Stimulated activated CD4-positive, alpha-beta T cell treated with anti-CD3 and anti-CD28 coated beads, Interleukin-12 subunit alpha, Interleukin-12 subunit beta, amount 100 ng/mL, for 24 hours (primary cell): ENCODE results near the gene PRSS21.
A peak's percentile ranks its signal among the peaks of the same experiment; 100 is the strongest.

Experiments used
- DNase-seq, 2 experiments: peaks; one replicate each; pipeline ENCODE4 v3.0.0-alpha.2; 2020; ENCODE audit warnings: low read depth in 2 of 2

The PRSS21 gene, protein sequence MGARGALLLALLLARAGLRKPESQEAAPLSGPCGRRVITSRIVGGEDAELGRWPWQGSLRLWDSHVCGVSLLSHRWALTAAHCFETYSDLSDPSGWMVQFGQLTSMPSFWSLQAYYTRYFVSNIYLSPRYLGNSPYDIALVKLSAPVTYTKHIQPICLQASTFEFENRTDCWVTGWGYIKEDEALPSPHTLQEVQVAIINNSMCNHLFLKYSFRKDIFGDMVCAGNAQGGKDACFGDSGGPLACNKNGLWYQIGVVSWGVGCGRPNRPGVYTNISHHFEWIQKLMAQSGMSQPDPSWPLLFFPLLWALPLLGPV

DNA sequence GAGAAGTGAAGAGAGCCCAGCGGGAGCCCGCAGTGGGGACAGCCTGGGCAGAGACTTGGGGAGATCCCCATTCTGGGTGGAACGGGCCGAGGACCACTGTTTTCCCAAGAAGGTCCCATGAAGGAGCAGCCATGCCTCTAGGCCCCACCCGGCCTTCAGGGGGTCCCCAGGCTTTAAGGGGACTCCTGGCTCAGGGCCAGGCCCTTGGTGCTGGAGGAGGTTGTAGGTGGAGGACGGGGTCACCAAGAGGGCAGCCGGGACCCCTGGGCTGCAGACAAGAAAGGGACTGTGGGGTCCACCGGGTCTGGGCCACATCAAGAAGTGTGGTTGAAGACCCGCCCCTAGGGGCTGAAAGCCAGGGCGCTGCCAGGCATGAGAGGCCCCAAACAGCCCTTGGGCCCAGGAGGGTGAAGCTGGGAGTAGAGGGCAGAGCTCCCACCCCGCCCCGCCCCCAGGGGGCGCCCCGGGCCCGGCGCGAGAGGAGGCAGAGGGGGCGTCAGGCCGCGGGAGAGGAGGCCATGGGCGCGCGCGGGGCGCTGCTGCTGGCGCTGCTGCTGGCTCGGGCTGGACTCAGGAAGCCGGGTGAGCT is at the start of gene PRSS21:
TSS of gene PRSS21 (plus strand) at position 487 of the 589 bp plus-strand sequence. CDS start at position 519, 32 bp downstream.
- no peak for DNase-seq

DNA sequence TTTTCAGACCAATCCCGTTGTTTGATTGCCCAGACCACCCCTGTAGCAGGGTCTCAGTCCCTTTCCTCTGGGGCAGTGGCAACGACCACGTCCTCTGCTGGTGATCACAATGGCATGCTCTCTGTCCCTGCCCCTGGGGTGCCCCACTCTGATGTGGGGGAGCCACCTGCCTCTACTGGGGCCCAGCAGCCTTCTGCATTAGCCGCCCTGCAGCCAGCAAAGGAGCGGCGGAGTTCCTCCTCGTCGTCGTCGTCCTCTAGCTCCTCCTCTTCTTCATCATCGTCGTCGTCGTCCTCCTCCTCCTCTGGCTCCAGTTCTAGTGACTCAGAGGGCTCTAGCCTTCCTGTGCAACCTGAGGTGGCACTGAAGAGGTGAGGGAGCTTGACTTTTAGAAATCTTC is 49.1 kb upstream of the PRSS21 start:
- DNase-seq: no peak

DNA sequence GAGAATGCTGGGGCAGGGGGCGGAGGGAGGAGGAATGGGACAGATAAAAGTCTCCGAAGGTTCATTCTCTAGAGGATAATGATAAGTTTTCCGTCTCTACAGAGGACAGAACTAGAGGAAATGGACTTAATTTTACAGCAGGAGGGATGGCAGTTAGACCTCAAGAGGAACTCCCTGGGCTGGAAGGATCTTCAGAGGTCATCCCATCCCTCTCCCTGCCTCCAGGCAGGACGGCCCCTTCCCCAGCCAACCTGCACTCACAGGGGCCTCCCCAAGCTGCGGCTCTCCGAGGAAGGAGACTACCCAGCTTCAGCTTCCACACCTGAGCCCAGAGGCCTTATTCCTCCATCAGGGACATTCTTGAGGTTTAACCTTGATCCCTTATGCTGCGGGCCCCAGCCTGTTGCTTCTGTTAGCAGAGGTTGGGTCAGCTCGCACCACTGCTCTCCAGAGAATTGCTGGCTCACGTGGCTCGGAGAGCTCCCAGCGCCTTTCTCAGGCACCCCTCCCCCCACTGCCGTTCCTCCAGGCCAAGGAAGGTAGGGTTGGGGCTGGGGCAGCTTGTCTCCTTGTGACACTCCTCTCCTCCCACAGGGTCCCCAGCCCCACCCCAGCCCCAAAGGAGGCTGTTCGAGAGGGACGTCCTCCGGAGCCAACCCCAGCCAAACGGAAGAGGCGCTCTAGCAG is 48.5 kb upstream of the PRSS21 start:
- DNase-seq: no peak

DNA sequence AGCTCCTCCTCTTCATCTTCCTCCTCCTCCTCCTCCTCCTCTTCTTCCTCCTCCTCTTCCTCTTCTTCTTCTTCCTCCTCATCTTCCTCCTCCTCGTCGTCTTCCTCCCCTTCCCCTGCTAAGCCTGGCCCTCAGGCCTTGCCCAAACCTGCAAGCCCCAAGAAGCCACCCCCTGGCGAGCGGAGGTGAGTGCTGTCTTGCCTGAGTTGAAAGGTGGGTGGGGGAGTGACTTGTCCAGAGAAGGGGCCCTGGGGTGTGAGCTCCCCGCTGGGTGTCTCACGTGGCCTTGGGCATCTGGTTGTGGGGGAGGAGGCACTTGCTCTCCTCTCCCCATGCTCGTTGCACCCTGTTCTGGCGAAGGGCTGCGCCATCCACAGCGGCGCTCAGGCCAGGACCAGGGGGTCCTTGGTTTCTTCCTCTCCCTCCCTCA is 47.9 kb upstream of the PRSS21 start:
- no peak for DNase-seq

DNA sequence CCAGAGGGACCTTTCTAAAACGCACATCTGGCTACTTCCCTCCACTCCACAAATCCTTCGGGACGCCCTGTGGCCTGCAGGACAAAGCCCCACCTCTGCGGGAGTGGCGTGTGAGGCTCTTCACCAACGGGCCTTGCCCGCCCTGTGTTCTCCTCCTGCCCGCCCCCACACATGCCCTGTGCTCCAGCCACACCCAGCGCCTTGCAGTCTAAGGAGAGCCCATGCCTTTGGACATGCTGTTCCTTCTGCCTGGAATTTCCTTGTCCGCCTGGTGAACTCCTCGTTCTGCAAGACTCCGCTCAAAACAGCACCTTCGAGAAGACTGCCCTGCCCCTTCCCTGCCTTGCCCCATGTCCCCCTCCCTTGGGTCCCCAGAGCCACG is 47.4 kb upstream of the PRSS21 start:
- DNase-seq: no peak

DNA sequence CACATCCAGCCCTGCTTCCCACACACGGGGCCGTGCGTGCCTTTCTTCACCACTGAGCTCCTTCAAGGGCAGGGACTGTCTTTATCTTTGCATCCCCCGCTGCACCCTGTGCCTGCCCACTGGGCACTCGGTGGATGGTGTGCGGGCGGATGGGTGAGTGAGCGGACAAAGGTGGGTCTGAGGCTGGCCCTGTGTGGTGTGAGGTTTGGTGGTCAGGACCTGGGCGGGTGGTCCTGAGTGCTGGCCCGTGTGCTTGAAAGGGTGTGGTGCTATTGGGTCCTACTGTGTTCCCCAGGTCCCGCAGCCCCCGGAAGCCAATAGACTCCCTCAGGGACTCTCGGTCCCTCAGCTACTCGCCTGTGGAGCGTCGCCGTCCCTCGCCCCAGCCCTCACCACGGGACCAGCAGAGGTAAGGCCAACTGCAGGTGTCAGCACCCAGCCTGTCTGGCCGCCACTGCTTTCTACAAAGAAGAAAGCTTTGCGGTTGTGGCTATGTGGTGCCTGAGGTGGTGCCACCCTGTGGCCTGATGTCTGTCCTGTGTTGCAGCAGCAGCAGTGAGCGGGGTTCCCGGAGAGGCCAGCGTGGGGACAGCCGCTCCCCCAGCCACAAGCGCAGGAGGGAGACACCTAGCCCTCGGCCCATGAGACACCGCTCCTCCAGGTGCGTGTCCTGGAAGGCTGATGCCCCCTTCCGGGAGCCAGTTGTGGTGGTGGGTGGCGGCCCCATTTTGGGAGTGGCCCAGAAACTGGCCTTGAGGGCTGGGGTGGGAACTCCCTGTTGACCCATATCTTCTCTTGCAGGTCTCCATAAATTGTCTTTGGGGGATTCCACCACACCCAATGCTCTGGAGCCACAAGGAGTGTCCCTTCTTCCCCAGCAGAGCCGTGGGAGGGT is 46.7 kb upstream of the PRSS21 start:
- DNase-seq: no peak

DNA sequence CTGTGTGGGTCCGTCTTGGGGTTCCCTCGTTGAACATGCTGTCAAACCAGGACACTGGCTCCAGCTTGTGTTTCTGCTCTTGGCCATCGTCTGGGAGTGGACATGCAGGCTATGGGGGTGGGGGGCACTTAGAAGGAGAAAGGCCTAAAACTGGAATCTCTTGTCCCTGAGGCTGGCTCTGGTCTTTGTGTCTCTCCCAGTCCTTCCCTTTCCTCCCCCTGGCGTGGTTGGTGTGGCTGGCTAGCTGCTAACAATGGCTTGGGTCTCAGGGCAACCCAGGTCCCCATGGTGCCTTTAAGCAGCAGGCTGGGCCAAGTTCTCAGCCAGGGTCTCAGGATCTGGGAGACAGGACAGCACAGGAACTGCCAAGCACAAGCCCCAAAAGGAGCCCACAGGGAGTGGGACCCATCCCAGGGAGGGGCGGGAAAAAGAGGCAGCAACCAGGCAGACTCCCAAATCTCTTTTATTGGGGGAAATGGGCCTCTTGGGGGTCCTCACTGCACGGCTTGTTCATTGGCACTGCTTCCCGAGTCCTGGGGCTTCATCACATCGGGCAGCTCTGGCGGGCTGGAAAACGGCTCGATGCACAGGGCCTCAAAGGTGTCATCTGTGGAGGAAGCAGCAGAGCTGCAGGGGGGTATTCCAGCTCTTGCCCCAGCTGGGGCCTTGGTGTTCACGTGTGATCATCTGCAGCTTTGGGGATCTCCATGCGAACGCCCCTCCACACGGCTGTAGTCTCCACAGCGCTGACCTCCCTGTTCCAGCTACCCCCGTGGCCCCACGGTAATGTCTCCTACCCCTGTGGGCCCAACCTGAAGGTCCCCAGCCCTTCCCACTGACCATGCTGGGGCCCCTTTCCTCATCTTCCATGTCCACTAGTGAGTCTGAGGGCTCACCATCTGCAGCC is 45.3 kb upstream of the PRSS21 start:
- no peak for DNase-seq

DNA sequence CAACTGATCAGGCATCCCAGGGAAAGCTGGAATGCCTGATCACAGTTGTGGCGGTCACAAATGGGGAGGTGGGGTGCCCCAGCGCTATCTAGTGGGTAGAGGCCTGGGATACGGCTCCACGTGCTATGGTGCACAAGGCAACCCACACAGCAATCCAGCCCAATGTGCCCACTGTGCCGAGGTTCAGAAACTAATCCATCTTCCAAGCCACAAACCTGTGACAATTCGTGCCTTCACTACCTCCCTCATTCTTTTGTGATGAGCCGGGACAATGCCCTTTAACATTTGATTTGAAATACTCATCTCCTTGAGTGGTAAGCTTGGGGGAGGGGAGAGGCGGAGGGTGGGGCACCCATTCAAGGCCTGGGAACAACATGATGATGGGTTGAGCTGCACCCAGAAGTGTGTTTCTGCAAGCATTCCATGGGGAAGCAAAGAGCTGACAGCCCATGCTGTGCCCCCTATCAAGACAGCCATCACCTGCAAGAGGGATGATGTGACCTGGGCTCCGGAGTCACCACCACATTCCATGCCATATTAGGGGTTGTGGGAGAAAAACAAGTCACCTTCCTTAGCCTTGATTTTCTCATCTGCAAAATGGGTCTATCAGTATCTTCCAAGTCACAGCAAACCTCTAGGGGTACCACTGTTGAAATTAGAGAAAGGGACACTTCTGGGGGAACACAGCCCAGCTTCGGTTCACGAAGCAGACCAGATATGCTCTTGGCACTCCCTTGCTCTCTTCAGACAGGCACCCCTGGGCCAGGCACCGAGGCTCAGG is 43.7 kb upstream of the PRSS21 start:
- no peak for DNase-seq

DNA sequence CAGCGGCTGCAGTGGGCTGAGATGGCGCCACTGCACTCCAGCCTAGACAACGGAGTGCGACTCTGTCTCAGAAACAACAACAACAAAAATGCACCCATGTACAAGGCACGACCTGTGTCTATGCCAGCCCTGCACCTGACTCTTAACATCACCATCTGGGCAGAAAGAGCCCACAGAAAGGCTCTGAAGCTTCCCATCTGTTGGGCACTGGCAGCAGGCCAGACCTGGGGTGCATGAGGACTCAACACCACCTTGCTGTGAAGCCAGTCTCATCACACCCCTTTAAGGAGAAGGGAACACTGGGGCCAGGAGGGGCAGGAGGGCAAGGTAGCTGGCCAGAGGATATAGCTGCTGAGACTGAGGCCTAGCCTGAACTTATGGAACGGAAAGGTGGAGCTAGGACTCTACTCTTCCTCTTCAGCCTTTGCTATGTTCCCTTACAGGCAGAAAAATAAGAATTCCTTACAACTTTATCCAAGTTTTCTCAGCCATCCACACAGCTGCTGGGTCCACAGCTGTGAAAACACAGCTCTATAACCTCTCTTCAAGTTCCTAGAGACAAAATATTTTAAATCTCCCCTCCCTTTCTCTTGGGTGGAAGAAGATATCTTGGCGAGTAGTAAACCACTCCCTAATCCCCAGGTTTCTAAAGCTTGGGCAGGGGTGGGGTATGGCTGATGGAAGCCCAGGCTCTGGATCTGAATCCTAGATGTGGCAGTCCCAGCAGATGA is 42.7 kb upstream of the PRSS21 start:
- DNase-seq: no peak

DNA sequence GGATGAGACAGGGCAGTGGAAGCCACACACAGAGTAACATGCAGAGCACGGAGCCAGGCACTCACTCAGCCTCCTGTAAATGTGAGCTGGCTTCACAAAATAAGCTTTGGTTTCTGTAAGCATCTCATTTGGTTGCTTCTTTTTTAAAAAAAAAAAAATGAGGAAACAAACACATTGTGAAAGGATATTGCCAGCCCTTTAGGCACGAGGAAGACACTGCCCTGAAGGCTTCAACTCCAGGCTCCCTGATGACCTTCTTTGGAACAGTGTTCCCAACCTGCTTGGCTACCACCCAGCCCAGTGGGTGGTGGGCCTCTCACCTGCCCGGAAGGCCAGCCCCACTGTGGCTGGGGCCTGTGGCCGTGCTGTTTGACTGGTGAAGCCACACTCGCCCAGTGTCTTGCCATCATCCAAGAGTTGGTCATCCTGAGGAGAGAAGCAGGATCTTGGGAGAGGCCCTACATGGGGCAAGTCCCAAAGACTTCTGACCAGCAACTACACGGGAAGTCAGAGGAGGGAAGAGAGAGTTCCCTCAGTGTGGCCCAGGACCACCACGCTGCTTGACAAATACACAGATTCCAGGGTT is 41.8 kb upstream of the PRSS21 start:
- no peak for DNase-seq

DNA sequence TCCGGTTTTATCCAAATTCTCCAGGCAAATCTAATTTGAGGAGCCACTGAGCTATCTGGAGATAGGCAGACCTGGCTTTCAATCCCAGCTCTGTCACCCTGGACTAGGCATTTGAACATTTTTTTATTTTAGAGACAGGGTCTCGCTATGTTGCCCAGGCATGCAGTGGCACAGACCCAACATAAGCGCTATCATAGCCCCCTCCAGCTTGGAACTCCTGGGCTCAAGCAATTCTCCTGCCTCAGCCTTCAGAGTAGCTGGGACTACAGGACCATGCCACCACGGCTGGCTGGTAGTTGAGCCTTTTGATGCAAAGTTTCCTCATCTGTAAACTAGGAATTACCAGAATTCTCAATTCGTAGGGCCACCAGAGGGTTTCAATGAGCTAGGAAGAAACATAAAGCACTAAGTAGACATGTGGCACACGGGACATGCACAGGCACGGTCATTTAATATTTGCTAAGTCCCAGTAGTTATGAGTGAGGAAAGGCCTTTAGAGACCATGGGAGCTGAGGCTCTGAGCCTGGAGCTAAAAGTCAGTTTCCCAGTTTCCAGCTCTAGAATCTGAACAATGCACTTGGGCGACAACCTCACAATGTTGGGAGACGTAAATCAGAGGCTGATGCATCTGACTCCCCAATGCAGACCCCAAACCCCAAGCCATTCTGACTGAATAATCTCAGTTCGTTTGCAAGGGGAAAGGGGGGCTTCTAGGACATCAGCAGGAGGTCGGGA is 41.1 kb upstream of the PRSS21 start:
- no peak for DNase-seq

DNA sequence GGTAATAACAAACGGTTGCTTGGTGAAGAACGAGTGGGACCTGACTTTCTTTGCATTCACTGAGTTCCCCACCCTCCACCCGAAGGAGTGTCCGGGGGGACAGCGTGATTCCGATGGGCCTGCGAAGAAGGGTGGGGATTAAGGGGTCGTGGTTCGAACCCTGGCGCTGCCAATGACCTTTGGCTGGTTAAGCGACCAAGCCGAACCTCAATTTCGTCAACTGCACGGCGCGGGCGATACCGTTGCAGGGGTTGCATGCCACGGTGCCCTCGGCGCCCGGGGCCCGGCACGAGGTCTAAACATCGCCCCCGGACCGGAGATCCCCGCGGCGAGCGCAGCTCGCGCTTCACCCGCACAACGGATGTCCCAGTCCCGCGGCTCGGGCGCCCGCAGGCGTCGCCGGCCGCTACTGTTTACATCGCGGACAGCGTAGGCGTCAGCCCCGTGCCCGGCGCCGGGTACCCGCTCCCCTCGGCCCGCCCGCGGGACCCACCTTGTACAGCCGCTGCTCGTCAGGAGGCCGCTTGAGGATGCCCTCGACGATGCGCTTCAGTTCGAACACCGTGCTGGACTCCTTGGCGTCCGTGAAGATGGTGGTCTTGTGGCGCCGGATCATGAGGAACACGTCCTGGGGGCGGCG is 40.4 kb upstream of the PRSS21 start:
- DNase-seq: peak in 1 of 2 experiments; percentile 24

DNA sequence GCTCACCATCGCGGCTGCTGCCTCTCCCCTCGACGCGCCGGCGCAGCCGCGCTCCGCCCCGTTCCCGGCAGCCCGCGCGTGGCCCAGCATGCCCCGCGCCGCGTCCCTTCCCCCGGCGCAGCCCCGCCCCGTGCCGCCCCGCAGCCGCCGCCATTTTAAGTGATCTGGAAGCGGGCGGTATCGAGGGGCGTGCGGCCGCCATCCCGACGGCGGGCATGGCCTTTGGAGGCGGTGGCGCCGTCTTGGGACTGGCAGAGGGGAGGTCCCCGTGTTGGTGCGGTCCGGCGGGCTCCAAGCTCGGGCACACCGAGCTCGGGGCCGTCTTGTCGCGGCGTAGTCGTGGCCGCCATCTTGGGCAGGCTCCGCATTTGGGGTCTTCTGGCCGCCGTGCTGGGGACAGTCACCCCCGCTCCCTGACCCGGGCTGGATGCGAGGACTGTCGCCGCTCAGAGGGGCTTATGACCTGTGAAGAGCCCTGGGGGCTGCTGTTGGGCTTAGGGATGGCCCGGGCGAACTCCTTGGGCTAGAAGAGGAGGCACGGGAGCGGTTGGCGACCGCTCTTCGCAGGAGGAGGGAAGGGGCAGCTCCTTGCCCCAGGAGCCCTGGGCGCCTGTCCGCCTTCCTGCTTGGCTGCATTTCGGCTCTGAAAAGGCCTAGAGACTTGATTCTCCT is 39.7 kb upstream of the PRSS21 start, which contains the start of gene ELOB:
TSS of gene ELOB (minus strand) at position 50 of the 672 bp plus-strand sequence. CDS start at position 9, 41 bp downstream.
- DNase-seq: peak; percentile 81 to 83

DNA sequence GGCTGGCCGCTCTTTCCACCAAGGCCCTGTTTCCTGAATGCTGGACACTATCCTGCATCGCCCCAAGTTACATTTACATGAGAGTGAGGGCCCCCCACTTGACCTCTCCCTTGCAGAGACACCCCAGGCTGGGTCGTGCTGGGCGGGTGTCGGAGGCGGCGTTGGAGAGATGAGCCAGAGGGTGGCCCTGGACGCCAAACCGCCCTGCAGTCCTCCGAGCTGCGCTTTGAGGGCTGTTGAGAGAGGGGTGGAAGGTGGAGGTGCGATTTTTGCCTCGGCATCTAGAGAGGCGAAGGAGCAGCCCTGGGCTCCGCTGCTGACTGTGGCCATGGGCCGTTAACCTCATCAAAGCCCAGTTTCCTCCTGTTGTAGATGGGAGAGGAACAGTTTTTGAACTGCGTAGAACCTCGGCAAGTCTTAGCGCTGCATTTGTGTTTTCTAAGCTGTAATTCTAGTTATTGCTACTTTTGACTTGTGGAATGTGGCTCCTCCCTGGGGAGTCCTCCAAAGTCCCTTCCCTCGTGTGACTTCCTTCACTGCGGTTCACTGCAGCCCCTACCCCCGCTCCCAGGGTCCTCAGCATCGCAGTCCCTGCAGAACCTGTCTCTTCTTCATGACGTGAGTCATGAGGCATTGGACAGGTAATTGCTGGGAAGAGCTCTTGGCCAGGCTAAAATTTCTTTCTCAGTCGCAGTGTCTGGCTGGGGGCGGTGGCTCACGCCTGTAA is 39.0 kb upstream of the PRSS21 start:
- DNase-seq: no peak

DNA sequence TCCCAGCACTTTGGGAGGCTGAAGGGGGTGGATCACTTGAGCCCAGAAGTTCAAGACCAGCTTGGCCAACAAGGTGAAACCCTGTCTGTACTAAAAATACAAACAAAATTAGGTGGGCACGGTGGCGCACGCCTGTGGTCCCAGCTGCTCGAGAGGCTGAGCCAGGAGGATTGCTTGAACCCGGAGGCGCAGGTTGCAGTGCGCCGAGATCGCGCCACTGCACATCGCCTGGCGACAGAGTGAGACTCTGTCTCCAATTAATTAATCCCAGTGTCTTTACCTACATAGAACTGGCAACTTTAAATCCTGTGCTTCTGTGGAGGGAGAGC is 38.4 kb upstream of the PRSS21 start:
- no peak for DNase-seq

DNA sequence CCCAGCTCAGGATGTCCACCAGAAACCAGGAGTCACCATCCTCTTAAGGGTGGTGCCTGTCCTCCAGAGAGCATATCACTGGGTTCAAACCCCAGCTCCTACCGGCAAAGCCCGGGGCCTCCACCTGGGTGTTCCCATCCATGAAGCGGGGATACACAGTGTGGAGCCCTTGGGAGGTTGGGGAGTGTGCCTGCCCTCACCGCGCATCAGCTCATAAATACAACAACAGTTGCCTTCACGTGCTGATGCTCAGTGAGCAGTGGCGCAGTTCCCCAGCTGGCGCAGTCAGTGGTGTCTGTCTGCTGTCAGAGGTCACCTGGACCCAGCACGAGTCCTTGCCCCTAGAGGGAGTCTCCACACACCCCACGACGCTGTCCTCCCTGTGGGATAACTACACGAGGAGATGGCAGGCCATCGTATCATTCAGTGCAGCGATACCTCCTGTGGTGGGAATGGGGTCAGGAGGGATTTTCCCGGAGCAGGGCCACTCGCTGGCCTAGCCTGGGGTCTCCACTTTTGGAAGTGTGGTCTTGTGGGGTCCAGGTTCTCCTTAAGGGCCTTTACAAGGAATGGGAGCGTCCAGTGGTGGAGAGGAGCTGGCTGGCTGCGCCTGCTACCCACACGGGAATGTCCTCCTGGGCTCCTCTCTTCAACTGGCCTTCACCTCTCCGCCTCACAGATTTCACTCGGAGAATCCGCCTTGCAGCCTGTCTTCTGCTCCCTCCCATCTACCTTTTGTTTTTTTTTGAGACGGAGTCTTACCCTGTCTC is 37.7 kb upstream of the PRSS21 start:
- DNase-seq: no peak
